ENCODE results near the gene RSPH10B2. TPM values are rescaled to one million over a fixed set of nuclear protein-coding genes. Genes with fewer than 3 reads are reported as not detected.
"Not testable (repeated sequence)": the region's sequence is repeated elsewhere in the genome, so short reads cannot be mapped to it uniquely, and the experiment has no call there.

RSPH10B2 gene
- total RNA-seq, 1 donor from 2014 or later = not detected

DNA sequence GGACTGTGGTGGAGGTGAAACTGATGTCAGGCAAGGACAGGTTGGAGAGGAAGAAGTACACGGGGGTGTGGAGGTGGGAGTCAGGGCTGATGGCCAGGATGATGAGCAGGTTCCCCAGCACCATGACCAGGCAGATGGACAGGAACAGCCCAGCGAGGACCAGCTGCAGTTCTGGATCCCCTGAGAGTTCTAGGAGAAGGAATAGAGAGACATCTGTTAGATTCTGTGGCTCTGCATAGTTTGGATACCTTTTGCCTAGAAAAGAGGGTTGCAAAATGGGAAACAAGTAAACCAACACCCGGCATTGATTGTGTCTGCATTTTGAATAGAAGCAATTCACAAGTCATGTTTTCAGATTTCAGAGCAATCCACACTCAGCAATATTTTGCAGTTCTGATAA lies 81.6 kb downstream of the RSPH10B2 start:
- not testable (repeated sequence) for DNase-seq (ENCODE audit: low spot score); ATAC-seq

DNA sequence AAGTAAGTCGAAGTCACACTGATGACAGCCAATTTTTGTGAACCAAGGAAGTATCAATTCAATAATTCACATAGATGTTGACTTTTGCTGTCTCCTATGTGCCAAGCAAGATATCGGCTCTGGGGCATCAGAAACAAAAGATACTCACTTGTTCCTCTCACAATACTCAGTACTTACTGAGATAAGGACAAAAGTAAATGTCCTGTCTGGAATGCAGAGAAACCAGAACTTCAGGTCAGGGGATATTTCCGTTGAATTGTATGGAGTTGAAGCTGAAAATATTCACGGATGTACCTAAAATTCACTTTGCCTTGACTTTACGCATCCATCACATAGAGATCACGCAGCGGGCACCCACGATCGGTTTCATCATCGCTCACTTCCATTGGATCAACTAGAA lies 83.2 kb downstream of the RSPH10B2 start:
- not testable (repeated sequence) for ATAC-seq; DNase-seq (ENCODE audit: low spot score)

DNA sequence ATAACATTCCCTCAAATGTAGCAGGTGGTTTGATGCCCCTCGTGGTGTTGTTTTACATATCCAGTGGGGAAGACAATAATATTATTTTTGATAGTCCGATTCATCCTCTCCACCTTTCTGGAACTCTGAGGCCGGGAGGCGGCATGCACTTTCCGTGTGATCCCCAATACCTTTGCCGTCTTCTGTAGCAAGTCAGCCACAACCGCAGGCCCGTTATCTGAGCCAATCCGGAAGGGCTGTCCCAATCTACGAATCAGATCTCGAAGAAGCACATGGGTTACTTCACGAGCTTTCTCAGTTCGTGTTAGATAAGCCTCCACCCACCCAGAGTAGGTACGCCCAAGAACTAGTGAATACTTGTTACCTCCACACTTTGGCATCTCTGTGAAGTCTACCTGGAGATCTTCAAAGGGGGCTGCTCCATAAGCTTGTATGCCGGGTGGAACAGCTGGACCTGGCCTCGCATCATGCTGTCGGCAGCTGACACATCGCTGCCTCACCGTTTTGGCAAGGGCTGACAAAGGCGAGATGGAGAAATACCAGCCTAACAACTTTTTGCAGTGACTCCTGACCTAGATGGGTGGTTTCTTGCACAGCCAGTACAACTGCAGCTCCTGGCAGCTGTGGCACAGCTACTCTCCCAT lies 88.5 kb downstream of the RSPH10B2 start:
- ATAC-seq; DNase-seq (ENCODE audit: low spot score): not testable (repeated sequence)

DNA sequence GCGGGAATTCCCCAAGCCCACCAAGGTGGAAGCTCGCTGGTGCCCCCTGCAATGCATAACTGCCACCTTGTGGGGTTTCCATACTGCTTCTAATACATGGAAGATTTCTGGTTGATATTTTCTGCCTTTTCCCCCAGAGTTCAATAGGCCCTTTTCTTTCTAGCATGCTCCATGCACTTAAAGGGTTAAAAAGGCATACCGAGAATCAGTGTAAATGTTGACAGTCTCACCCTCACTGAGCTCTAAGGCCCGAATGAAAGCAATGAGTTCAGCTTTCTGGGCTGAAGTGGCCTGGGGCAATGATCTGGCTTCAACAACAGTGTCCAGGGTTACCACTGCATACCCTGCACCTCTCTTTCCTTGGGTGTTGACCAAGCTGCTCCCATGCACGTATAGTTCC lies 89.2 kb downstream of the RSPH10B2 start:
- not testable (repeated sequence) for DNase-seq (ENCODE audit: low spot score); ATAC-seq

DNA sequence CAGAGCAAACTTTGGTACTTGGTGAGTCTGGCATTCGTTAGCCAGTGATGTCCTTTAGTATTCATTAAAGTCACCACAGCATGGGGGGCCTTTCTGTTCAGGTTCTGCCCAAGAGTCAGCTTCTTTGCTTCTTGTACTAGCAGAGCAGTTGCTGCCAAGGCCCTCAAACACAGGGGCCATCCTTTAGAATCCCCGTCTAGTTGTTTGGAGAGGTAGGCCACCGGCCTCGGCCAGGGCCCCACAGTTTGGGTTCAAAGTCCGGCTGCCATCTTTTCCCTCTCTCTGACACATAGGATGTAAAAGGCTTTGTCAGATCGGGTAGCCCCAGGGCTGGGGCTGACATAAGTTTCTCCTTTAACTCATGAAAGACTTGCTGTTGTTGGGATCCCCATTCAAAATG lies 89.8 kb downstream of the RSPH10B2 start:
- ATAC-seq; DNase-seq (ENCODE audit: low spot score): not testable (repeated sequence)

DNA sequence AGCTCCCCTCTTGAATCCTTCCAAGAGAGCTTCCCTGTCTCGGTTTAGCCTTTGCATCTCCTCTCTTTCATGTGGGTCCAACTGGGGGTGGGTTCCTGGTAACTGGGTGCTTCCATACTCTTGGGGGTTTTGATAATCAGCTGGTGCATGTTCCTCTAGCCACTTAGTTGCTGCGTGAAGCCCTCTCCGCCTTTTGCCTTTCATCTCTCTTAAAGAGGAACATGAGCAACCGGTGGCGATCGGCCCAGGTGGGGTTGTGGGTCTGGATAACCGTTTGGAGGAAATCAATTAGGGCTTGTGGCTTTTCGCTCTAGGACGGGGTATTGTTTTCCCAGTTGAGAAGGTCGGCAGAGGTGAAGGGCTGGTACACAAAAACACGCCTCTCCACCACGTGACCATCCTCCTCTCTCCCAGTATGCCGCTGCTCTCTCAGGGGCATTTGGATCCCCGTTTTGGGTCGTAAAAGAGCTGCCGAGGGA lies 92.1 kb downstream of the RSPH10B2 start:
- ATAC-seq; DNase-seq (ENCODE audit: low spot score): not testable (repeated sequence)

DNA sequence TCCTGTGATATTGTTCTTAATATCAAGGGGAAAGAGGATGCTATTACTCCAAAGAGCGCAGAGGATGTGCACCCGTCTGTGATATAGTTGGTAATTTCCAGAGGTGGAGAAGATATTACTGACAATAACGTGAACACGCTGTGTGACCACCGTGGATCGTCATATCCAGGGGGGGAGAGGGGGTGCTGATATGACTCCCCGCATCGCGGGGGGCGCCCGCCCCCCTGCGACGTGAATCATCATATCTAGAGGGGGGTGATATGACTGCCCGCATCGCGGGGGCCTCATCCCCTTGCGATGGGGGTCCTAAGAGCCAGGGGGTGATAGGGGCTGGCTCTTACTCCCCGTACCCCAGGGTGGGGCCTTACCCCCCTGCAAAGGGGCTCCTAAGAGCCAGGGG lies 93.8 kb downstream of the RSPH10B2 start:
- not testable (repeated sequence) for DNase-seq (ENCODE audit: low spot score); ATAC-seq

Other genes with a start within 250 kb of the RSPH10B2 start
- not detected for gene GRID2IP, start 202.6 kb upstream of the RSPH10B2 start, total RNA-seq
- 38.3 TPM for gene ZDHHC4, start 176.6 kb upstream of the RSPH10B2 start, total RNA-seq
- 14.1 TPM for gene INTS15, start 164.1 kb upstream of the RSPH10B2 start, total RNA-seq
- gene ZNF853, start 138.5 kb upstream of the RSPH10B2 start, total RNA-seq = 0.10 TPM
- 18.6 TPM for gene ZNF316, start 116.8 kb upstream of the RSPH10B2 start, total RNA-seq
- gene ZNF12, start 47.2 kb upstream of the RSPH10B2 start, total RNA-seq = 12.8 TPM
- gene CCZ1B, start 72.2 kb downstream of the RSPH10B2 start, total RNA-seq = 14.3 TPM

Measured in left lobe of liver (tissue), 2 donors.